Small intestine (tissue), 7 donors: ENCODE results near the gene COL5A1. TPM values are rescaled to one million over a fixed set of nuclear protein-coding genes. Genes with fewer than 3 reads are reported as not detected.

Experiments
- DNase-seq, 2 donors: peaks; one replicate each; pipeline versions ENCODE4 v3.0.0 to v3.0.0-alpha.2; 2013
- FAIRE-seq: peaks from 2 replicates; lab custom pipeline; 2012; peaks lifted over from hg19 to GRCh38; lab: Jason Lieb, UNC
- H3K27ac ChIP-seq, 3 donors: one replicate each; pipeline ENCODE4 v1.5.1; 2013; ENCODE audit warnings: low read length in 2 of 3, mild to moderate bottlenecking in 2 of 3, control low read depth in 1 of 3, inconsistent platforms in 1 of 3, low read depth in 1 of 3, moderate library complexity in 1 of 3
- H3K27me3 ChIP-seq, 3 donors: one replicate each; pipeline ENCODE4 v1.6.1; 2013; ENCODE audit warnings: low read length in 3 of 3, inconsistent platforms in 1 of 3; ENCODE audit not compliant: control insufficient read depth in 3 of 3, insufficient read depth in 3 of 3
- H3K36me3 ChIP-seq, 3 donors: one replicate each; pipeline ENCODE4 v1.6.1; 2013; ENCODE audit warnings: low read length in 3 of 3, inconsistent platforms in 1 of 3, low read depth in 1 of 3, mild to moderate bottlenecking in 1 of 3, moderate library complexity in 1 of 3; ENCODE audit not compliant: control insufficient read depth in 3 of 3, insufficient read depth in 2 of 3
- H3K4me1 ChIP-seq, 3 donors: one replicate each; pipeline ENCODE4 v1.6.1; 2013; ENCODE audit warnings: low read length in 2 of 3, inconsistent platforms in 1 of 3, low read depth in 1 of 3, mild to moderate bottlenecking in 1 of 3, moderate library complexity in 1 of 3; ENCODE audit not compliant: control insufficient read depth in 3 of 3, insufficient read depth in 2 of 3
- H3K4me3 ChIP-seq, 3 donors: one replicate each; pipeline ENCODE4 v1.5.1; 2013; ENCODE audit warnings: low read length in 3 of 3, control low read depth in 1 of 3, inconsistent platforms in 1 of 3, low read depth in 1 of 3, mild to moderate bottlenecking in 1 of 3, moderate library complexity in 1 of 3
- H3K9me3 ChIP-seq, 2 donors: one replicate each; pipeline ENCODE4 v1.6.1; 2013; ENCODE audit warnings: low read depth in 1 of 2, low read length in 1 of 2; ENCODE audit not compliant: control insufficient read depth in 2 of 2, insufficient read depth in 1 of 2
- WGBS, 3 donors: extraction: QIAGEN DNeasy Blood & Tissue Kit; methylation state at CpG; one replicate each; pipeline ENCODE4 v1.1.7; 2013; 5-methylcytosine and 5-hydroxymethylcytosine counted together
- polyA plus RNA-seq, 4 donors: library from polyadenylated mRNA; stranded (reverse) in 3 of 4; unstranded in 1 of 4; fragments of 200-250 nt in 3 of 4; fragments of 120-200 nt in 1 of 4; gene quantifications; one replicate each; pipeline versions ENCODE4 v1.2.1 to v1.2.3, GENCODE V29; 2013
- donor health status: healthy with polysubstance abuse.
- donor health status: control.
- donor health status: control.
- donor health status: Bipolar disorder and iron deficiency.
- donor health status: healthy.

The COL5A1 gene
- polyA plus RNA-seq, 4 donors: 0.22 to 54.0 (median 5.4) TPM

DNA sequence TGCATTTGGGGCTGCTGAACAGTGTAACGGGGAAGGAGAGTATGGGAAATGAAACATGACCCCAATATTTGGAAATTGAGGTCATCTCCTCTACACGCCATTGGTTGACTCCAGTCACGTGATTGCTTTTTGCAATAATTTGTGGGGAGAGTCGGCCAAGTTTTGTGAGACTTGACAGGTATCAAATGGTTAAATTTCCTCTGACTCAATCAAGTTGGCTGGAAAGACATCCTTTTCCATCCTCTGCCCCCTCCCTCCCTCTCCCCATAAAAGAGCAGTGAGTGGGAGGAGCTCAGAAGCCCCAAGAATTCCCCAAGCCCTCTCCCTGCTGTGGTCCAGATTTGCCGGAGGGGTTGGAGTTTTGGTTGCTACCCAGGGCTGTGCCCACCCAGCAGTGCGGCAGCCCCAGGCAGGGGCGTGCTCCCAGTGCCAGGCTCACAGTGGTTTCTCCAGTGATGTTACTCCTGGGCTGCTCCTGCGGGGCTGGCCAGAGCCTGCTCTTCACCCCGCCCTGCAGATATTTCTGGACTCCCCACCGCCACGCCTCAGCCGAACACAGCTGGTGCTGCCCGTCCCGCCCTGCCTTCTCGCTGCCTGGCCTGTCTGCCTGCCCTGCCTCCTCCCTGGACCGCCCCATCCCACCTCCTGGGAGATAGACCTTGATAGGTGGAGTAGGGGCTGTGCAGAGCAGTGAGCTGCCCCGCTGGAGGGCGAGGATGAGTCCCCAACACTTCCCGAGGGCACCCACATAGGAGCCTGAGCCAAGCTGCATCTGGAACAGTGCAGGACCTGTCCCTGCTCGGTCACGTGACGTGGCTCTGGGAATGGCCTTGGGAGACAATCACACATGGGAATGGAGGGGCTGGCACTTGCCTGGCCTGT lies 3.4 kb downstream of the COL5A1 start:
- 32 to 48% (median 47%) methylated on average over 20 to 22 of the region's 22 CpGs for WGBS, 3 donors
- H3K27ac ChIP-seq: peak overlapping the region in 2 of 3 donors; percentile 8 to 78
- H3K36me3 ChIP-seq: peaks cover 0 to 12% (median 0%) of the 10 kb centered on the region in 3 donors
- H3K4me3 ChIP-seq: peak overlapping the region in 1 of 3 donors; percentile 39
- FAIRE-seq (no peak), DNase-seq (peak; percentile 7 to 47)
- H3K27me3 ChIP-seq: peaks cover 5 to 21% (median 7%) of the 10 kb centered on the region in 3 donors
- H3K4me1 ChIP-seq: peaks cover 0 to 20% (median 0%) of the 10 kb centered on the region in 3 donors
- no peaks in the 10 kb centered on the region for H3K9me3 ChIP-seq

DNA sequence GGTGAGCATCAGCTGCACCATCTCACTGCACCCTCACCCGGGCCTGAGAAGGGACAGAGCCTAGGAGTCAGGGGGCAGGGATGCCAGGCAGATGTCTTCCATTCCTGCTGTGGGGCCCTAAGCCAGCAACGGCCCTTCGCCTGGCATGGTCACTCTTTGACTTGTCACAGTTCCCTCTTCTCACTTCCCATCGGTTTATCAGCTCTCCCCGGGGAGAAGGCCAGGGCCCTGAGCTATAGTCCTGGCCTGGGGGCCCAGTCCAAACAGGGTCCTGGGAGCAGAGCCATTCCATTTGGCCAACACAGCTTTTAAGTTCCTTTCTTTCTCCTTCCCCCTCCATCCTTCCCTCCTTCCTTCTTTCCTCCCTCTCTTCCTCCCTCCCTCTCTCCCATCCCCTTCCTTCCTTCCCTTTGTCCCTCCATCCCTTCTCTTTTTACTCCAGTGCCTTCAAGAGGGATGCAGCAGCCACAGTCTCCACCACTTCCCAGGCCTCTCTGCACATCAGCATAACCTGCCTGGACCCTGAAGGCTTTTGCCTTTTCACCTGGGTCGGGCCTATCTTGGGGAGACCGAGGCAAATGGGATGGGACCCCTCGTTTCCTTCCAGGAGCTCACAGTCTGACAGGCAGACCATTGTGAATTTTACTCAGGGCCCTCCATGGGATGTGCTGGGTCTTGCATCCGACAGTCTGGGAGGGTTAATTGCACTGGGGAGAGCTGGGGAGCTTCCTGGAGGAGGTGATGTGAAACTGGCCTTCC lies 4.2 kb downstream of the COL5A1 start:
- WGBS, 3 donors: 50 to 53% (median 50%) methylated on average over 9 of the region's 9 CpGs
- Histone ChIP-seq H3K36me3 (peaks cover 0 to 17% (median 0%) of the 10 kb centered on the region in 3 donors), H3K27ac (peak overlapping the region in 2 of 3 donors; percentile 8 to 78), H3K9me3 (no peaks in the 10 kb centered on the region), H3K4me1 (peaks cover 0 to 16% (median 0%) of the 10 kb centered on the region in 3 donors), H3K27me3 (peaks cover 5 to 16% (median 7%) of the 10 kb centered on the region in 3 donors), H3K4me3 (peak overlapping the region in 1 of 3 donors; percentile 39)
- FAIRE-seq (no peak), DNase-seq (no peak)

DNA sequence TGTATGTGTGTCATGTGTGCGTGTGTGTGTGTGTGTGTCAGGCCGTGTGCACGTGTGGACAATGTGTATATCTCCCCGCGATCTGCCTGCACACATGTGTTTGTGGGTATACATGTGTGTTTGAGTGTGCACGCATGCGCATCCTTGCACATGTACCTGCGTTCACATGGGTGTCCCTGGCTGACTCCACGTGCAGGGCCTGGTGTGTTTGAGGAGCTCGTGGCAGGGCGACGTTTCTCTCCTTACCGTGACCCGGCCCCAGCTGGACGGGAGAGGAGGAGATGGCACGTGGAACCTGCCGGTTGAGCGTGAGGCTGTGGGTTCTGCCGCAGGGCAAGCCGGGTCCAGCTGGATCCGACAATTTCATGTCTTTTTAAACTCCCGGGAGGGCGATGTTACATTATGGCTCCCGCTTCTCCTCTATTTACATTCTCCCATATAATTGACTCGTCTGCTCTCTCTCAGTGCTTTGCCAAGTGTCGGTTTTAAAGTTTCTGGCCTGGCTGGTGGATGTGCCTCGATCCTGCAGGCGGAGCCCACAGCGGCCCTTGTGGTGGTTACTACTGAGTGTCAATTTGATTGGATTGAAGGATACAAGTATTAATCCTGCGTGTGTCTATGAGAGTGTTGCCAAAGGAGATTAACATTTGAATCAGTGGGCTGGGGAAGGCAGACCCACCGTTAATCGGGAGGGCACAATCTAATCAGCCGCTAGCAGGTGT lies 5.9 kb downstream of the COL5A1 start:
- 76 to 82% (median 79%) methylated on average over 33 of the region's 33 CpGs for WGBS, 3 donors
- Histone ChIP-seq H3K4me1 (peaks cover 0 to 12% (median 0%) of the 10 kb centered on the region in 3 donors), H3K9me3 (no peaks in the 10 kb centered on the region), H3K36me3 (peaks cover 0 to 18% (median 0%) of the 10 kb centered on the region in 3 donors), H3K4me3 (no peak overlapping the region), H3K27ac (no peak overlapping the region), H3K27me3 (peaks cover 0 to 13% (median 4%) of the 10 kb centered on the region in 3 donors)
- FAIRE-seq (no peak), DNase-seq (no peak)

DNA sequence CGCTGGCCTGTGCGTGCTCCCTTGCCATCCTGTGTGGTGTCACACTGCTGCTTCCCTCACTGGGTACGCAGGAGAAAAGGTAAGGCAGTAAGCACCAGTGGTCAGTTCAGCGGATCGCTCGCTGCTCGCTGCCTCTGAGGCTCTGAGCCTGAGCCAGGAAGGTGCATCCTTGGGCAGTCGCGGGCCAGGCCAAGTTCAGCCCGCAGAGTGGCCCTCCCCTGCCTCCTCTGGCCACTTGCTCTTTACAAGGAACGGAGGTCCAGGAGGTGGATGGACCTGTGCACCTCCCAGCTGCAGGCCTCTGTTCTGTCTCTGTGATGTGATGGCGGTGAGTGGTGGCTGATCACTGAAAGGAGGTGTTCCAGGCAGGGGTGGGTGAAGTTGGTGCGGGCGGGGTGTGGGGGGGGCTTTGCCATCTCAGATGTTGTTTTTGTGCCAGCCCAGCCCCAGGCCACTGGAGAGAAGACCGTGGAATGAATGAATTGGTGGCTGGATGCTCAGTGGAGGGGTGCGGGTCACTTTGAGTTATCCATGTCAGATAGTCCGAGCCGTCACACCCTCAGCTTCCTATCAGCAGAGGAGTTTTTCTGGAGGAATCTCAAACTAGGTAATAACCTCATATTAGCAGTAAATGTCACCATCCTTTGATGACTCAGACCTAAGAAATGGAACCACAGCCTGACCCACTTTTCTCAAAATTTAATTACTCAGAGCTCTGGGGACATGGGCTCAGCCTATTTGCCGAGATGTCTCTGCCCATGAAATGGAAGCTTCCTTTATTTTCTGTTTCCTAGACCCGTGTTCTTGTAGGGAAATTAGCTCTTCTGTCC lies 7.3 kb downstream of the COL5A1 start:
- no peak for FAIRE-seq
- H3K4me1 ChIP-seq: peaks cover 0 to 12% (median 0%) of the 10 kb centered on the region in 3 donors
- 81 to 85% (median 85%) methylated on average over 20 of the region's 20 CpGs for WGBS, 3 donors
- H3K4me3 ChIP-seq: no peak overlapping the region
- H3K27ac ChIP-seq: peak overlapping the region in 1 of 3 donors; percentile 4
- DNase-seq: peak in 1 of 2 donors; percentile 10
- no peaks in the 10 kb centered on the region for H3K9me3 ChIP-seq
- H3K36me3 ChIP-seq: peaks cover 0 to 21% (median 0%) of the 10 kb centered on the region in 3 donors
- H3K27me3 ChIP-seq: no peaks in the 10 kb centered on the region

DNA sequence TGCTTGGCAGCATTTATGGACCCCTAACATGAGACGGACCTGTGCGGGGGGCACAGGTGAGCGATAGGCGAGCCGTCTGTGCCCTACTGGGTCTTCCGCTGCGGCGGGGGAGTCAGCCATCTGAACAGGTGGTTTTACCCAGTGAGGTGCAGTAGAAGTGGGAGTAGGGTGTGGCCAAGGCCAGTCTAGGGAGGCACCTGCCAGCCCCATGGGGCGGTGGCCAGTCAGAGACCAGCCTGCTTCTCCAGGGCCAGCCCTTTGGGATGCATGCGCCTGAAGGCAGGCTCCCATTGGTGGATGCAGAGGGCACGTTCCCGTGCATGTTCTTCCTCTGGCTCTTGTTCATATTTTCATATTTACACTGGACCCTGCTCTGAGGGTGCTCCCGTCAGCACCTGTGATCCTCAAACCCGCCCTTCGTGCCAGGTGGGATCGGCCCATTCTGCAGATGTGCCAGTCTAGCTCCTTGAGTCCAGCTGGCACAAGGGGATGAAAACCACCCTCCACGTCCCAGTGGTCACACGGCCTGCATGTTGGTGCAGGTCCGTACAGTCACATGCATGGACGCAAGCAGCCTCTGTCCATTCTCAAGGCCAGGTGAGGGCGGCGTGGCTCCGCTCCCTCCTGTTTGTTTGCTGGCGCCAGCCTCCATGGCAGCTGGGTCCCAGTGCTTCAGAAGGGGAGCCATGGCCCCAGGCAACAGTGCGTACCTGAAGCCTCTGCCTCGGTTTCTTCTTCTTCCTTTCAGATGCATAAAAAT lies 9.0 kb downstream of the COL5A1 start:
- H3K36me3 ChIP-seq: peaks cover 0 to 18% (median 0%) of the 10 kb centered on the region in 3 donors
- FAIRE-seq: no peak
- no peak for DNase-seq
- WGBS, 3 donors: 88 to 92% (median 90%) methylated on average over 26 of the region's 26 CpGs
- peaks cover 0 to 6% (median 0%) of the 10 kb centered on the region in 3 donors for H3K4me1 ChIP-seq
- H3K4me3 ChIP-seq: no peak overlapping the region
- no peaks in the 10 kb centered on the region for H3K27me3 ChIP-seq
- no peak overlapping the region for H3K27ac ChIP-seq
- H3K9me3 ChIP-seq: no peaks in the 10 kb centered on the region

DNA sequence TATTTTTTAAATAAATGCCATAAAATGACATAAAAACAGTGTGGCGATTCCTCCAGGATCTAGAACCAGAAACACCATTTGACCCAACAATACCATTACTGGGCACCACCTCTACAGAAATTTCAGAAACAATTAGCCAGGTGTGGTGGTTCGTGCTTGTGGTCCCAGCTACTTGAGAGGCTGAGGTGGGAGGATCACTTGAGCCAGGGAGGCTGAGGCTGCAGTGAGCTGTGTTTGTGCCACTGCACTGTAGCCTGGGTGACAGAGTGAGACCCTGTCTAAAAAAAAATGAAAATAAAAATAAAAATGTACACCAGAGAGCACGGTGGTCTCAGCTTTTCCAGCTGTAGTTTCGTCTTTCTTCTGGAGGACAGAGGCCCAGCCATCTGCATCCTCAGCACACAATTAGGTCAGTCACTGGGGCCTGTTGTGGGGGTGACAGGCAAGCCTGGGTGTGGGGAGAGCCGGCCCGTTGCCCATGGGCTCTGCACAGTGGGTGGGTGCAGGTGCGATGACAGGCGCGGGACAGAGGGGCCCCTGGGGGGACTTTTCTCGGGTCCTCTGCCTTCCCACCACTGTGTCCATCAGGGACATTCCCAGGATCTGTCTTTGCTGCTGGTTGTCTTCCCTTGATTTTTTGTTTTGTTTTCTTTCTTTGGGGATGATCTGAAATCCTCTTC lies 9.8 kb downstream of the COL5A1 start:
- peaks cover 0 to 18% (median 0%) of the 10 kb centered on the region in 3 donors for H3K36me3 ChIP-seq
- FAIRE-seq (no peak), DNase-seq (no peak)
- H3K27me3 ChIP-seq: no peaks in the 10 kb centered on the region
- H3K4me1 ChIP-seq: peaks cover 0 to 2% (median 0%) of the 10 kb centered on the region in 3 donors
- WGBS, 3 donors: 73 to 78% (median 77%) methylated on average over 10 of the region's 10 CpGs
- no peak overlapping the region for H3K4me3 ChIP-seq
- H3K27ac ChIP-seq: no peak overlapping the region
- H3K9me3 ChIP-seq: no peaks in the 10 kb centered on the region
